Smooth muscle cell (in vitro differentiated cells): ENCODE data around the gene ARMH2. TPM values are rescaled to one million over a fixed set of nuclear protein-coding genes. Genes with fewer than 3 reads are reported as not detected.
A peak's percentile ranks its signal among the peaks of the same experiment; 100 is the strongest.
"Not testable (repeated sequence)": the region's sequence is repeated elsewhere in the genome, so short reads cannot be mapped to it uniquely, and the experiment has no call there.

Source experiments
- DNase-seq: peaks from one replicate; lab custom pipeline; 2025; ENCODE audit not compliant: unreplicated experiment; lab: John Stamatoyannopoulos, UW
- H2AFZ ChIP-seq: fragments of 200-600 bp; sonication (generic); 2 replicates; pipeline ENCODE4 v1.6.0; 2016; ENCODE audit warnings: antibody characterized with exemption, low read depth, mild to moderate bottlenecking
- H3F3A ChIP-seq: fragments of 200-600 bp; sonication (generic); 2 replicates; pipeline ENCODE4 v1.6.0; 2017; ENCODE audit warnings: antibody characterized with exemption, low read depth
- H3K27ac ChIP-seq: fragments of 200-600 bp; sonication (generic); 2 replicates; pipeline ENCODE4 v1.5.1; 2016; ENCODE audit warnings: low read depth, mild to moderate bottlenecking
- H3K27me3 ChIP-seq: fragments of 200-600 bp; sonication (generic); 2 replicates; pipeline ENCODE4 v1.6.1; 2016; ENCODE audit warnings: low read depth, mild to moderate bottlenecking
- H3K36me3 ChIP-seq: fragments of 200-600 bp; sonication (generic); 2 replicates; pipeline ENCODE4 v1.5.1; 2016; ENCODE audit warnings: low read depth
- H3K4me1 ChIP-seq: fragments of 200-600 bp; sonication (generic); 2 replicates; pipeline ENCODE4 v1.5.1; 2016; ENCODE audit warnings: low read depth
- H3K4me2 ChIP-seq: fragments of 200-600 bp; sonication (generic); 2 replicates; pipeline ENCODE4 v1.6.0; 2016; ENCODE audit warnings: mild to moderate bottlenecking
- H3K4me3 ChIP-seq: fragments of 200-600 bp; sonication (generic); 2 replicates; pipeline ENCODE4 v1.5.1; 2016; ENCODE audit warnings: mild to moderate bottlenecking
- H3K79me2 ChIP-seq: fragments of 200-600 bp; sonication (generic); 2 replicates; pipeline ENCODE4 v1.6.0; 2016; ENCODE audit warnings: low read depth, mild to moderate bottlenecking
- H3K9ac ChIP-seq: fragments of 200-600 bp; sonication (generic); 2 replicates; pipeline ENCODE4 v1.6.0; 2016; ENCODE audit warnings: low read depth
- H3K9me3 ChIP-seq: fragments of 200-600 bp; sonication (generic); replicated peaks from 2 replicates; pipeline ENCODE4 v1.5.1; 2016; ENCODE audit warnings: low read depth
- H4K20me1 ChIP-seq: fragments of 200-600 bp; sonication (generic); 2 replicates; pipeline ENCODE4 v1.6.0; 2016; ENCODE audit warnings: low read depth
- CTCF ChIP-seq: fragments of 200-600 bp; sonication (generic); IDR thresholded peaks from 2 replicates; pipeline ENCODE4 v1.5.1; 2017; ENCODE audit warnings: borderline replicate concordance, mild to moderate bottlenecking, antibody characterized with exemption; ENCODE audit not compliant: insufficient read depth, poor library complexity, severe bottlenecking
- WGBS: methylation state at CpG from one replicate; pipeline ENCODE4 v1.1.7; 2016; ENCODE audit warnings: low lambda C conversion rate; 5-methylcytosine and 5-hydroxymethylcytosine counted together
- polyA plus RNA-seq: library from polyadenylated mRNA; unstranded; fragments of >200 nt; fragmentation: Nextera tagmentation; extraction: Ambion mirVana; gene quantifications from 2 replicates; pipeline ENCODE4 v1.2.1, GENCODE V29; 2016
- total RNA-seq: library from RNA; depleted of rRNA; stranded (reverse); fragments of >200 nt; gene quantifications from 2 replicates; pipeline ENCODE4 v1.2.3, GENCODE V29; 2014

The ARMH2 gene
- total and polyA plus RNA-seq, 2 experiments from 2014 or later: not detected

- peak within 1 kb of the TSS; percentile 61 for H3K9ac ChIP-seq
- H2AFZ ChIP-seq: peak within 1 kb of the TSS; percentile 94
- no peak for TF ChIP-seq CTCF
- H3K27me3 ChIP-seq: no peaks in the 10 kb centered on the region
- no peaks in the 10 kb centered on the region for H3K9me3 ChIP-seq
- peaks cover 15% of the 10 kb centered on the region for H3K4me1 ChIP-seq
- H4K20me1 ChIP-seq: no peaks in the 10 kb centered on the region
- peak within 1 kb of the TSS; percentile 82 for H3K4me2 ChIP-seq
- no peaks in the 10 kb centered on the region for H3K36me3 ChIP-seq
- H3K27ac ChIP-seq: peak within 1 kb of the TSS; percentile 68
- under 1% methylated on average over 75 of the region's 75 CpGs for WGBS
- peak; percentile 86 for DNase-seq
- H3K79me2 ChIP-seq: peaks cover 41% of the 10 kb centered on the region
- peaks cover 4% of the 10 kb centered on the region for H3F3A ChIP-seq
- peak within 1 kb of the TSS; percentile 76 for H3K4me3 ChIP-seq
Observed at GRCh38 chr6:24774696-24775519, 23.8 kb downstream of the ARMH2 start, which contains the start of gene GMNN. GMNN (plus strand) TSS chr6:24774937; CDS start chr6:24777247, 2,310 bp downstream.

GRCh38 chr6:24768361-24768760 lies 30.4 kb downstream of the ARMH2 start:
- Histone ChIP-seq H3K79me2 (no peaks in the 10 kb centered on the region), H2AFZ (no peak overlapping the region), H3F3A (peaks cover 4% of the 10 kb centered on the region), H3K27ac (no peak overlapping the region), H3K36me3 (no peaks in the 10 kb centered on the region), H4K20me1 (no peaks in the 10 kb centered on the region), H3K27me3 (no peaks in the 10 kb centered on the region), H3K4me2 (no peak overlapping the region), H3K4me3 (no peak overlapping the region), H3K9ac (no peak overlapping the region), H3K4me1 (no peaks in the 10 kb centered on the region), H3K9me3 (no peaks in the 10 kb centered on the region)
- TF ChIP-seq CTCF: no peak
- WGBS: 96% methylated on average over 5 of the region's 5 CpGs
- no peak for DNase-seq

- H3K9me3 ChIP-seq: no peaks in the 10 kb centered on the region
- no peak overlapping the region for H2AFZ ChIP-seq
- no peaks in the 10 kb centered on the region for H3K4me1 ChIP-seq
- no peak overlapping the region for H3K4me3 ChIP-seq
- TF ChIP-seq CTCF: peak; percentile 57
- H3K27me3 ChIP-seq: no peaks in the 10 kb centered on the region
- H3K36me3 ChIP-seq: no peaks in the 10 kb centered on the region
- peaks cover 4% of the 10 kb centered on the region for H3F3A ChIP-seq
- H3K9ac ChIP-seq: no peak overlapping the region
- no peaks in the 10 kb centered on the region for H4K20me1 ChIP-seq
- no peak for DNase-seq
- H3K27ac ChIP-seq: no peak overlapping the region
- WGBS: 87% methylated on average over 9 of the region's 9 CpGs
- H3K4me2 ChIP-seq: no peak overlapping the region
- H3K79me2 ChIP-seq: no peaks in the 10 kb centered on the region
Observed at GRCh38 chr6:24766680-24767462, 31.8 kb downstream of the ARMH2 start.

- not testable (repeated sequence) for H3K79me2 ChIP-seq
- 97% methylated on average over 15 of the region's 26 CpGs for WGBS
Observed at GRCh38 chr6:24765968-24766367, 32.7 kb downstream of the ARMH2 start.

GRCh38 chr6:24764833-24765828 lies 33.6 kb downstream of the ARMH2 start:
- not testable (repeated sequence) for H3K79me2 ChIP-seq, DNase-seq, H3K27me3 ChIP-seq, H3K4me1 ChIP-seq, H3K27ac ChIP-seq, H3K4me3 ChIP-seq, H3K36me3 ChIP-seq, H3K4me2 ChIP-seq, H3K9me3 ChIP-seq, H4K20me1 ChIP-seq, H3K9ac ChIP-seq, H3F3A ChIP-seq
- H2AFZ ChIP-seq: peak overlapping the region; percentile 49
- 93% methylated on average over 20 of the region's 20 CpGs for WGBS

More at GRCh38 chr6:24765968-24766367, 32.7 kb downstream of the ARMH2 start:
- not testable (repeated sequence) for H3K9me3 ChIP-seq, H3K9ac ChIP-seq, H2AFZ ChIP-seq, DNase-seq, H3K4me3 ChIP-seq, H3K4me1 ChIP-seq, H3K27me3 ChIP-seq, H3K4me2 ChIP-seq, H3K36me3 ChIP-seq, H3F3A ChIP-seq, H4K20me1 ChIP-seq, H3K27ac ChIP-seq
